Immature natural killer cell (primary cell): ENCODE measurements around the gene MYO7A. TPM values are rescaled to one million over a fixed set of nuclear protein-coding genes. Genes with fewer than 3 reads are reported as not detected.
A peak's percentile ranks its signal among the peaks of the same experiment; 100 is the strongest.

ENCODE experiments used
- DNase-seq, 3 donors: peaks; one replicate each; pipeline ENCODE4 v3.0.0; 2022; ENCODE audit warnings: mixed read lengths in 1 of 3
- H3K27ac Mint-ChIP-seq, 6 donors: one replicate each; pipeline ENCODE4 v1.8.0; 2020; ENCODE audit warnings: mixed read lengths in 6 of 6, mild to moderate bottlenecking in 5 of 6, inconsistent platforms in 4 of 6, moderate library complexity in 3 of 6
- H3K27me3 Mint-ChIP-seq, 3 donors: one replicate each; pipeline ENCODE4 v1.8.0; 2020 to 2021; ENCODE audit warnings: low read depth in 3 of 3, mild to moderate bottlenecking in 3 of 3, mixed read lengths in 3 of 3, moderate library complexity in 3 of 3, inconsistent platforms in 1 of 3
- H3K36me3 Mint-ChIP-seq, 3 donors: one replicate each; pipeline ENCODE4 v1.8.0; 2020; ENCODE audit warnings: mixed read lengths in 3 of 3, inconsistent platforms in 2 of 3, mild to moderate bottlenecking in 2 of 3
- H3K4me1 Mint-ChIP-seq, 2 donors: one replicate each; pipeline ENCODE4 v1.8.0; 2020; ENCODE audit warnings: inconsistent platforms in 2 of 2, mild to moderate bottlenecking in 2 of 2, mixed read lengths in 2 of 2, moderate library complexity in 1 of 2
- H3K4me3 Mint-ChIP-seq, 5 donors: one replicate each; pipeline ENCODE4 v1.8.0; 2020; ENCODE audit warnings: mild to moderate bottlenecking in 5 of 5, mixed read lengths in 5 of 5, inconsistent platforms in 3 of 5, moderate library complexity in 3 of 5
- H3K9me3 Mint-ChIP-seq, 6 donors: one replicate each; pipeline ENCODE4 v1.8.0; 2020; ENCODE audit warnings: mild to moderate bottlenecking in 6 of 6, mixed read lengths in 6 of 6, inconsistent platforms in 4 of 6, moderate library complexity in 3 of 6
- polyA plus RNA-seq, 3 donors: library from polyadenylated mRNA; unstranded; fragments of 300-500 nt; fragmentation: Illumina TruSeq; gene quantifications; one replicate each; pipeline ENCODE4 v1.2.3, GENCODE V29; 2021

MYO7A gene
- polyA plus RNA-seq, result under 1 TPM in 2 of 3 donors, not detected in 1; 0.21 to 0.45 TPM

GRCh38 chr11:77127920-77128691 lies at the start of gene MYO7A:
Gene MYO7A (plus strand): TSS chr11:77128246. CDS start chr11:77130635, 2,389 bp downstream.
- Mint-ChIP-seq H3K27ac (no peak within 1 kb of the TSS), H3K9me3 (no peaks in the 10 kb centered on the region), H3K36me3 (peaks cover 0 to 9% (median 3%) of the 10 kb centered on the region in 3 donors), H3K27me3 (peaks cover 6 to 16% (median 6%) of the 10 kb centered on the region in 3 donors), H3K4me3 (peak within 1 kb of the TSS in 4 of 5 donors; percentile 23 to 65 (median 46)), H3K4me1 (peaks cover 5 to 13% of the 10 kb centered on the region in 2 donors)
- DNase-seq, result no peak

- peaks cover 0 to 2% (median 0%) of the 10 kb centered on the region in 6 donors for H3K9me3 Mint-ChIP-seq
- H3K27ac Mint-ChIP-seq, result peak overlapping the region; percentile 70 to 89 (median 74)
- H3K4me1 Mint-ChIP-seq, result peaks cover 56 to 85% of the 10 kb centered on the region in 2 donors
- H3K27me3 Mint-ChIP-seq, result peaks cover 0 to 7% (median 6%) of the 10 kb centered on the region in 3 donors
- DNase-seq, result peak in 1 of 3 donors; percentile 15
- H3K36me3 Mint-ChIP-seq, result no peaks in the 10 kb centered on the region
- H3K4me3 Mint-ChIP-seq, result peak overlapping the region; percentile 11 to 63 (median 42)
Measured at GRCh38 chr11:77079666-77080065, 48.4 kb upstream of the MYO7A start.

- no peak for DNase-seq
- H3K4me3 Mint-ChIP-seq, result peak overlapping the region in 2 of 5 donors; percentile 55 to 88
- peaks cover 0 to 2% (median 0%) of the 10 kb centered on the region in 6 donors for H3K9me3 Mint-ChIP-seq
- H3K27me3 Mint-ChIP-seq, result peaks cover 0 to 7% (median 6%) of the 10 kb centered on the region in 3 donors
- H3K4me1 Mint-ChIP-seq, result peaks cover 52 to 75% of the 10 kb centered on the region in 2 donors
- H3K36me3 Mint-ChIP-seq, result no peaks in the 10 kb centered on the region
- H3K27ac Mint-ChIP-seq, result peak overlapping the region in 3 of 6 donors; percentile 22 to 73 (median 23)
Measured at GRCh38 chr11:77080643-77081210, 47.3 kb upstream of the MYO7A start.

GRCh38 chr11:77081381-77081851 lies 46.6 kb upstream of the MYO7A start:
- Mint-ChIP-seq H3K4me1 (peaks cover 45 to 68% of the 10 kb centered on the region in 2 donors), H3K9me3 (peaks cover 0 to 2% (median 0%) of the 10 kb centered on the region in 6 donors), H3K27me3 (peaks cover 0 to 5% (median 4%) of the 10 kb centered on the region in 3 donors), H3K27ac (peak overlapping the region in 3 of 6 donors; percentile 53 to 96 (median 96)), H3K4me3 (peak overlapping the region in 3 of 5 donors; percentile 12 to 88 (median 54)), H3K36me3 (no peaks in the 10 kb centered on the region)
- no peak for DNase-seq

- DNase-seq, result no peak
- peak overlapping the region; percentile 71 to 92 (median 88) for H3K4me3 Mint-ChIP-seq
Measured at GRCh38 chr11:77081976-77082836, 45.8 kb upstream of the MYO7A start.

GRCh38 chr11:77082838-77083565 lies 45.0 kb upstream of the MYO7A start:
- peaks cover 41 to 66% of the 10 kb centered on the region in 2 donors for H3K4me1 Mint-ChIP-seq
- H3K27me3 Mint-ChIP-seq, result peaks cover 0 to 4% (median 3%) of the 10 kb centered on the region in 3 donors
- peaks cover 0 to 2% (median 0%) of the 10 kb centered on the region in 6 donors for H3K9me3 Mint-ChIP-seq
- DNase-seq, result peak; percentile 56 to 58 (median 57)
- peak overlapping the region; percentile 92 to 97 (median 95) for H3K27ac Mint-ChIP-seq
- H3K4me3 Mint-ChIP-seq, result peak overlapping the region; percentile 71 to 92 (median 88)
- no peaks in the 10 kb centered on the region for H3K36me3 Mint-ChIP-seq

More at GRCh38 chr11:77081976-77082836, 45.8 kb upstream of the MYO7A start:
- Mint-ChIP-seq H3K36me3 (no peaks in the 10 kb centered on the region), H3K27ac (peak overlapping the region; percentile 92 to 97 (median 95)), H3K9me3 (peaks cover 0 to 2% (median 0%) of the 10 kb centered on the region in 6 donors), H3K27me3 (peaks cover 0 to 4% (median 3%) of the 10 kb centered on the region in 3 donors), H3K4me1 (peaks cover 41 to 66% of the 10 kb centered on the region in 2 donors)

GRCh38 chr11:77083566-77084245 lies 44.3 kb upstream of the MYO7A start:
- H3K27ac Mint-ChIP-seq, result peak overlapping the region in 4 of 6 donors; percentile 76 to 97 (median 94)
- H3K4me3 Mint-ChIP-seq, result peak overlapping the region in 3 of 5 donors; percentile 44 to 90 (median 88)
- no peaks in the 10 kb centered on the region for H3K36me3 Mint-ChIP-seq
- peaks cover 41 to 62% of the 10 kb centered on the region in 2 donors for H3K4me1 Mint-ChIP-seq
- H3K27me3 Mint-ChIP-seq, result peaks cover 0 to 3% (median 2%) of the 10 kb centered on the region in 3 donors
- no peak for DNase-seq
- H3K9me3 Mint-ChIP-seq, result peaks cover 0 to 2% (median 0%) of the 10 kb centered on the region in 6 donors

GRCh38 chr11:77084581-77085191 lies 43.4 kb upstream of the MYO7A start:
- no peak overlapping the region for H3K4me3 Mint-ChIP-seq
- peaks cover 0 to 2% (median 2%) of the 10 kb centered on the region in 3 donors for H3K27me3 Mint-ChIP-seq
- peaks cover 0 to 2% (median 0%) of the 10 kb centered on the region in 6 donors for H3K9me3 Mint-ChIP-seq
- no peak for DNase-seq
- H3K36me3 Mint-ChIP-seq, result no peaks in the 10 kb centered on the region
- H3K27ac Mint-ChIP-seq, result peak overlapping the region in 1 of 6 donors; percentile 50
- peaks cover 32 to 54% of the 10 kb centered on the region in 2 donors for H3K4me1 Mint-ChIP-seq

- peaks cover 0 to 2% (median 2%) of the 10 kb centered on the region in 3 donors for H3K27me3 Mint-ChIP-seq
- no peaks in the 10 kb centered on the region for H3K36me3 Mint-ChIP-seq
- peaks cover 0 to 2% (median 0%) of the 10 kb centered on the region in 6 donors for H3K9me3 Mint-ChIP-seq
- H3K27ac Mint-ChIP-seq, result no peak overlapping the region
- H3K4me3 Mint-ChIP-seq, result no peak overlapping the region
- DNase-seq, result no peak
- H3K4me1 Mint-ChIP-seq, result peaks cover 22 to 44% of the 10 kb centered on the region in 2 donors
Measured at GRCh38 chr11:77085652-77086051, 42.4 kb upstream of the MYO7A start.

GRCh38 chr11:77086521-77087472 lies 41.2 kb upstream of the MYO7A start:
- Mint-ChIP-seq H3K27ac (no peak overlapping the region), H3K4me3 (no peak overlapping the region), H3K9me3 (peaks cover 0 to 2% (median 0%) of the 10 kb centered on the region in 6 donors), H3K4me1 (peaks cover 25 to 36% of the 10 kb centered on the region in 2 donors), H3K36me3 (peaks cover 0 to 3% (median 3%) of the 10 kb centered on the region in 3 donors), H3K27me3 (peaks cover 0 to 5% (median 2%) of the 10 kb centered on the region in 3 donors)
- no peak for DNase-seq
